GM12864 (cell line): Measurements from ENCODE around the gene STPG3.

ENCODE experiments used
- DNase-seq: peaks from one replicate; pipeline ENCODE4 v3.0.0-alpha.2; 2011; ENCODE audit warnings: low read depth
- H3K4me3 ChIP-seq: 2 replicates; pipeline ENCODE4 v1.5.1; 2011; ENCODE audit warnings: mild to moderate bottlenecking, low read depth, low read length, control low read depth
- CTCF ChIP-seq: IDR thresholded peaks from 2 replicates; pipeline ENCODE4 v1.5.1; 2011; ENCODE audit warnings: low read depth, mild to moderate bottlenecking, moderate library complexity, low read length, control low read depth, inconsistent platforms; ENCODE audit errors: missing control alignments

STPG3 gene

GRCh38 chr9:137251490-137252268 is 593 bp downstream of the STPG3 start:
- no peak overlapping the region for H3K4me3 ChIP-seq
- no peak for TF ChIP-seq CTCF
- no peak for DNase-seq

GRCh38 chr9:137252555-137253506 is 1.7 kb downstream of the STPG3 start:
- TF ChIP-seq CTCF, result no peak
- DNase-seq, result no peak
- no peak overlapping the region for H3K4me3 ChIP-seq

- H3K4me3 ChIP-seq, result peak overlapping the region; percentile 89
- no peak for DNase-seq
- no peak for TF ChIP-seq CTCF
Measured at GRCh38 chr9:137253717-137254623, 2.9 kb downstream of the STPG3 start.

GRCh38 chr9:137254624-137255447 is 3.8 kb downstream of the STPG3 start, which contains the start of gene NELFB:
Gene NELFB, plus strand, starts transcription at chr9:137255327.
- H3K4me3 ChIP-seq, result peak within 1 kb of the TSS; percentile 89
- DNase-seq, result peak; percentile 40
- no peak for TF ChIP-seq CTCF

GRCh38 chr9:137255448-137256114 is 4.5 kb downstream of the STPG3 start:
- peak overlapping the region; percentile 89 for H3K4me3 ChIP-seq
- no peak for DNase-seq
- no peak for TF ChIP-seq CTCF

GRCh38 chr9:137256362-137256761 is 5.3 kb downstream of the STPG3 start:
- TF ChIP-seq CTCF, result no peak
- no peak for DNase-seq
- peak overlapping the region; percentile 89 for H3K4me3 ChIP-seq
